Right ventricle myocardium inferior (tissue), 1 donor: Measurements from ENCODE around the gene WDR45B. TPM values are rescaled to one million over a fixed set of nuclear protein-coding genes. Genes with fewer than 3 reads are reported as not detected.
A peak's percentile ranks its signal among the peaks of the same experiment; 100 is the strongest.
"Not testable (repeated sequence)": the region's sequence is repeated elsewhere in the genome, so short reads cannot be mapped to it uniquely, and the experiment has no call there.

Experiments
- ATAC-seq: fragments of 200-7000 bp; cut with Tn5 transposase; one replicate; pipeline ENCODE4 v1.9.1; 2020; ENCODE audit warnings: mild to moderate bottlenecking, moderate library complexity
- DNase-seq: peaks from one replicate; pipeline ENCODE4 v3.0.0; 2021; ENCODE audit errors: missing footprints
- intact Hi-C: fragments of 100-400 bp; cut with DNase I; formaldehyde crosslinking; loops from one replicate; pipeline ENCODE4 v1.11.0; 2022
- total RNA-seq: library from RNA; stranded (reverse); fragmentation: NEBNext Ultra II Directional; extraction: Animal tissue kit (Norgen Biotek cat#: 25700); gene quantifications from one replicate; pipeline ENCODE4 v1.2.1, GENCODE V29; 2021
- donor health status: DM: no; HTN: yes; CAD: no; lungs with severe emphysema.

WDR45B gene
- total RNA-seq, 1 donor from 2014 or later = 38.0 TPM

- peak; percentile 25 for DNase-seq
- peak; percentile 7 for ATAC-seq
- intact Hi-C loops = no loop called here
These were observed 14.5 kb upstream of the WDR45B start for GRCh38 chr17:82662711-82663261.

GRCh38 chr17:82661717-82662683, 13.8 kb upstream of the WDR45B start:
- DNase-seq (peak; percentile 33), ATAC-seq (no peak)
- intact Hi-C loops = no loop called here

- ATAC-seq (no peak), DNase-seq (no peak)
- intact Hi-C loops = no loop called here
These were observed 11.6 kb upstream of the WDR45B start for GRCh38 chr17:82659886-82660285.

GRCh38 chr17:82658796-82659452, 10.7 kb upstream of the WDR45B start:
- no peak for ATAC-seq
- DNase-seq = peak; percentile 37
- intact Hi-C loops = no loop called here

GRCh38 chr17:82658331-82658730, 10.1 kb upstream of the WDR45B start:
- no peak for ATAC-seq
- intact Hi-C loops = no loop called here
- no peak for DNase-seq

GRCh38 chr17:82657926-82658325, 9.7 kb upstream of the WDR45B start:
- ATAC-seq (no peak), DNase-seq (peak; percentile 67)
- intact Hi-C loops = no loop called here

GRCh38 chr17:82656266-82656665, 8.0 kb upstream of the WDR45B start:
- intact Hi-C loops = no loop called here
- no peak for DNase-seq
- no peak for ATAC-seq

GRCh38 chr17:82655523-82655922, 7.3 kb upstream of the WDR45B start:
- DNase-seq = no peak

GRCh38 chr17:82655038-82655479, 6.8 kb upstream of the WDR45B start:
- ATAC-seq (no peak), DNase-seq (no peak)
- intact Hi-C loops = no loop called here

More at GRCh38 chr17:82655523-82655922, 7.3 kb upstream of the WDR45B start:
- intact Hi-C loops = no loop called here
- no peak for ATAC-seq

- intact Hi-C loops, ATAC-seq: not testable (repeated sequence)
- peak; percentile 48 for DNase-seq
These were observed 6.4 kb upstream of the WDR45B start for GRCh38 chr17:82654611-82655010.

GRCh38 chr17:82653651-82654528, 5.6 kb upstream of the WDR45B start:
- DNase-seq (peak; percentile 52), ATAC-seq (no peak)
- intact Hi-C loops = no loop called here

- ATAC-seq = no peak
- intact Hi-C loops = no loop called here
- no peak for DNase-seq
These were observed 2.5 kb upstream of the WDR45B start for GRCh38 chr17:82650723-82651122.

GRCh38 chr17:82649501-82650261, 1.4 kb upstream of the WDR45B start:
- intact Hi-C loops = loop anchor here (5.0 kb wide), 2 partner anchors 48 to 103 kb away; partner anchors contain the start of genes RAB40B and TBCD
- no peak for ATAC-seq
- peak; percentile 69 for DNase-seq

- DNase-seq (peak; percentile 82), ATAC-seq (peak; percentile 21)
- intact Hi-C loops = loop anchor here (1.0 to 5.0 kb wide), 3 partner anchors 48 to 231 kb away; partner anchors contain the start of genes HEXD, OGFOD3, RAB40B and TBCD
These were observed 593 bp upstream of the WDR45B start for GRCh38 chr17:82648742-82649331.

GRCh38 chr17:82647593-82648164, 565 bp downstream of the WDR45B start:
- ATAC-seq (peak; percentile 4), DNase-seq (peak; percentile 66)
- intact Hi-C loops = loop anchor here (1.0 to 5.0 kb wide), 3 partner anchors 50 to 229 kb away; partner anchors contain the start of genes HEXD, OGFOD3, RAB40B and TBCD

- intact Hi-C loops = loop anchor here (5.0 kb wide), 2 partner anchors 52 to 107 kb away; partner anchors contain the start of genes RAB40B and TBCD
- no peak for DNase-seq
- no peak for ATAC-seq
These were observed 2.7 kb downstream of the WDR45B start for GRCh38 chr17:82645516-82645915.

- DNase-seq (no peak), ATAC-seq (no peak)
- intact Hi-C loops = no loop called here
These were observed 4.1 kb downstream of the WDR45B start for GRCh38 chr17:82644148-82644547.
